Kidney (tissue), 14 donors: ENCODE results near the gene ADRA2B. TPM values are rescaled to one million over a fixed set of nuclear protein-coding genes. Genes with fewer than 3 reads are reported as not detected.

ENCODE experiments used
- DNase-seq, 5 donors: peaks; one replicate each; pipeline ENCODE4 v3.0.0-alpha.2; 2013 to 2020
- FAIRE-seq: peaks from 2 replicates; lab custom pipeline; 2012; peaks lifted over from hg19 to GRCh38; lab: Jason Lieb, UNC
- H3K27ac ChIP-seq, 2 donors: one replicate each; pipeline ENCODE4 v1.7.0; 2013; ENCODE audit warnings: low read depth in 2 of 2, low read length in 2 of 2, inconsistent platforms in 1 of 2
- H3K27me3 ChIP-seq: one replicate; pipeline ENCODE4 v1.7.1; 2013; ENCODE audit warnings: low read length, inconsistent platforms; ENCODE audit not compliant: control insufficient read depth, insufficient read depth
- H3K36me3 ChIP-seq, 3 donors: one replicate each; pipeline versions ENCODE4 v1.7.0 to v1.7.1; 2013; ENCODE audit warnings: low read length in 3 of 3, control low read depth in 1 of 3, inconsistent platforms in 1 of 3; ENCODE audit not compliant: insufficient read depth in 3 of 3, control insufficient read depth in 2 of 3
- H3K4me1 ChIP-seq, 3 donors: one replicate each; pipeline versions ENCODE4 v1.7.0 to v1.7.1; 2013; ENCODE audit warnings: low read length in 3 of 3, inconsistent platforms in 1 of 3, low read depth in 1 of 3; ENCODE audit not compliant: control insufficient read depth in 2 of 3, insufficient read depth in 2 of 3
- H3K4me3 ChIP-seq, 3 donors: one replicate each; pipeline versions ENCODE4 v1.7.0 to v1.8.1; 2013; ENCODE audit warnings: low read length in 3 of 3, control low read depth in 1 of 3, inconsistent platforms in 1 of 3
- H3K9ac ChIP-seq, 3 donors: one replicate each; pipeline versions ENCODE4 v1.7.0 to v1.7.1; 2013; ENCODE audit warnings: low read length in 3 of 3, control low read depth in 1 of 3, inconsistent platforms in 1 of 3
- H3K9me3 ChIP-seq, 3 donors: one replicate each; pipeline versions ENCODE4 v1.7.0 to v1.7.1; 2013; ENCODE audit warnings: low read length in 3 of 3, control low read depth in 1 of 3, inconsistent platforms in 1 of 3; ENCODE audit not compliant: control insufficient read depth in 2 of 3, insufficient read depth in 1 of 3
- CTCF ChIP-seq: IDR thresholded peaks from 3 replicates; pipeline ENCODE4 v1.5.1; 2012; ENCODE audit warnings: mild to moderate bottlenecking, moderate library complexity, borderline replicate concordance; ENCODE audit not compliant: insufficient read depth; ENCODE audit errors: extremely low read depth
- intact Hi-C: fragments of 100-400 bp; cut with DNase I; formaldehyde crosslinking; loops from one replicate; pipeline ENCODE4 v1.11.1; 2022
- polyA plus RNA-seq: library from polyadenylated mRNA; stranded (reverse); fragments of 350-450 nt; fragmentation: Illumina TruSeq; extraction: RNeasy Lipid Tissue Mini Kit (QIAGEN cat#74804); gene quantifications from one replicate; pipeline ENCODE4 v1.2.3, GENCODE V29; 2014; ENCODE audit warnings: low read depth, low replicate concordance; ENCODE audit not compliant: insufficient read depth
- total RNA-seq: library from RNA; stranded (reverse); fragmentation: NEBNext Ultra II Directional; extraction: Animal tissue kit (Norgen Biotek cat#: 25700); gene quantifications from one replicate; pipeline ENCODE4 v1.2.1, GENCODE V29; 2021
- donor health status: control.
- donor health status: control.
- donor health status: control.
- donor health status: control.
- donor health status: control.
- donor health status: DM: yes; HTN: yes; CAD: no.
- donor health status: Normal renal cell carcinoma (clear cell type).

The ADRA2B gene
- total and polyA plus RNA-seq, 2 donors from 2014 or later = 1.4 to 4.8 TPM

DNA sequence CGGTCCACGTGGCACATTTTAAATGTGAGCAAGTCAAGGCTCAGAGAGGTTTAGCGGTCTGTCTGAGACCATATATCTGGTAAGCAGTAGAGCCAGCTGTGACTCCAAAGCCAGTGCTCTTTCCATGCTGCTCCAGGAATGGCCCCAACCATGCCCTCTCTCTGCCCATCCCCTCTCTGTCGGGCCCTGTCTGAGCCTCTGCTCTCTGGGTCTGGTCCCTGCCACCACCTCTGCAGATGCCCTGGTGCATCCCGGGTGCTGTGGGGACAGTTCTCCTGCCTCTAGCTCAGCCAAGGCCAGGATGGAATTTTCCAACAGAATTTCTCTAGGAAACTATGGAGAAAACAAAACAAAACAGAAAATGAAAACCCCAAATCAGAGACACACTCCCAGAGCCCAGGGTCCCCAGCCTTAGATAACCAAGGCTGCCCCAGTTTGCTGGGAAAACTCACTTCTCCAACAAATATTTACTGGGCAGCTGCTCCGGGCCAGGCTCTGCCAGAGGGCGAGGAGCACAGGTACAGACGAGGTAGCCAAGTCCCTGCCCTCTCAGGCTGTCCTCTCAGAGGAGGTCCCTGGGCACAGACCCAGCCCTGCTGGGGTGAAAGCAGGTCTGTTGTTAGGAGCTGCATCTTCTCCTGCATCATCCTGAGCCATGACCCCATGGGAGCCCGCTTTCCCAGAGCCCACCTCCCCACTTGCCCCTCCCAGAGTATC, 9.2 kb downstream of the ADRA2B start:
- Histone ChIP-seq H3K4me1 (peaks cover 0 to 15% (median 0%) of the 10 kb centered on the region in 3 donors), H3K27me3 (no peaks in the 10 kb centered on the region), H3K9me3 (peaks cover 0 to 6% (median 0%) of the 10 kb centered on the region in 3 donors), H3K9ac (no peak overlapping the region), H3K36me3 (no peaks in the 10 kb centered on the region), H3K4me3 (no peak overlapping the region), H3K27ac (no peak overlapping the region)
- TF ChIP-seq CTCF = no peak
- intact Hi-C loops = no loop called here
- FAIRE-seq (no peak), DNase-seq (peak in 2 of 5 donors; percentile 27 to 40)

DNA sequence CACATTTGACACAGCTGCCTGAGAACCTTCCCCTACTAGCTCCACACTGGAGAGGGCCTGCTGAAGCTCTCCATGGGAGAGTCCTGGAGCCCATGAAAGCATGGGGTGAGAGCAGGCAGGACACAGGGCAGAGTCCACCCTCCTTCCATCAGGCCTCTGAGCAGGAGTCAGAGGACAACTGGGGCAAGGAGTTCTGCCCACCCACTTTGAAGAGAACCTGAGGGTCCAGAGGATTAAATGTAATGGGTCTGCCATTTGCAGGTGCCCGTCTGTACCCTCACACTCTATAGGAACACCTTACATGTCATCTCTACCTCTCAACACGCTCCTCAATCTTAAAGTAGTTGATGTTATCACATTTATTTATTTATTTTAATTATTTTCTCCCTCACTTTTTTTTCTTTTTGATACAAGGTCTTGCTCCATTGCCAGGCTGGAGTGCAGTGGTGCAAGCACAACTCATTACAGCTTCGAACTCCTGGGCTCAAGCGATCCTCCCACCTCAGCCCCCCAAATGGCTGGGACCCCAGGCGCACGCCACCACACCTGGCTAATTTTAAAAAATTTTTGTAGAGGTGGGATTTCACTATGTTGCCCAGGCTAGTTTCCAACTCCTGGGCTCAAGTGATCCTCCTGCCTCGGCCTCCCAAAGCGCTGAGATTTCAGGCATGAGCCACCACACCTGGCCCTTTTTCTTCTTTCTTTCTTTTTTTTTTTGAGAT, 10.2 kb downstream of the ADRA2B start:
- H3K9ac ChIP-seq = no peak overlapping the region
- DNase-seq (peak in 2 of 5 donors; percentile 4 to 26), FAIRE-seq (no peak)
- intact Hi-C loops = no loop called here
- no peaks in the 10 kb centered on the region for H3K36me3 ChIP-seq
- H3K4me3 ChIP-seq = no peak overlapping the region
- no peak for TF ChIP-seq CTCF
- peaks cover 0 to 15% (median 0%) of the 10 kb centered on the region in 3 donors for H3K4me1 ChIP-seq
- H3K27ac ChIP-seq = no peak overlapping the region
- H3K27me3 ChIP-seq = no peaks in the 10 kb centered on the region
- peaks cover 0 to 6% (median 0%) of the 10 kb centered on the region in 3 donors for H3K9me3 ChIP-seq

DNA sequence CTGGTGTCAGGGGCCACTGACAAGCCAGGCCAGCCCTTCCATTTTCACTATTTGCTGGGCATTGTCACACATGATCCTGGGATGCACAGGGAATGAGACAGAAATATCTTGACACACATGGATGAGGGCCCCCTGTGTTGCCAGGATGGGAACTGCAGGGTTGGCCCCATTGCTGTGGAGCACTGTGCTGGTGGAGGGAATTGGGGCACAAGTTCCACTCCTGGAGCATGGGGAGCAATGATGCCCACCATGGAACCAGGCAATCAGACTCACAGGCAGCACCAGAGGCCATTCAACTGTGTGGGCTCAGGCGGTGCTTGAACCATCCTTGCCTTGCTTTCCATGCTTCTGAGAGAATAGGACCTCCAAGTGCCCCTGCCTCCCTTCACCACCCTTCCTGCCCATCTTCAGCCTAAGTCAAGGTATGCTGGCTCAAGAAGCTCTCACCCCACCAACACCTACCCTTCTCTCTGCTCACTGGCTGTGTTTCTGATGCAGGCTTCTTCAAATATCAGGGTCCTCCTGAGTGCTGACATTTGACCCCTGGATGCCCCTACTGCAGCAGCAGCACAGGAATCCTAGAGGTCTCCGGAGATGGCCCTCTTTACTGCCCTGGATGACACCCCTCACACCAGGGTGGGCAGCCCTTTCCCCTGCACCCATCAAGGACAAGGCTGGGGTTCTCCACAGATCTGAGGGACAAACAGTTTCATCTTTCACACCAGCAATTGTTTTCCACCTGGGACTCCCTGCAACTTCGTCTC, 11.0 kb downstream of the ADRA2B start:
- H3K9me3 ChIP-seq = peaks cover 0 to 6% (median 0%) of the 10 kb centered on the region in 3 donors
- no peaks in the 10 kb centered on the region for H3K27me3 ChIP-seq
- H3K4me3 ChIP-seq = no peak overlapping the region
- DNase-seq (peak in 2 of 5 donors; percentile 29 to 32), FAIRE-seq (no peak)
- intact Hi-C loops = no loop called here
- no peaks in the 10 kb centered on the region for H3K36me3 ChIP-seq
- H3K9ac ChIP-seq = no peak overlapping the region
- H3K4me1 ChIP-seq = peaks cover 0 to 15% (median 0%) of the 10 kb centered on the region in 3 donors
- no peak overlapping the region for H3K27ac ChIP-seq
- TF ChIP-seq CTCF = no peak
